K562 (cell line): ENCODE results near the gene MALAT1. TPM values are rescaled to one million over a fixed set of nuclear protein-coding genes. Genes with fewer than 3 reads are reported as not detected.

Experiments used
- ATF1 ChIP-seq, 2 experiments: fragments of 450-650 bp in 1 of 2; IDR thresholded peaks; 2 replicates each; pipeline ENCODE4 v1.6.1; 2016; ENCODE audit warnings: missing compliant biosample characterization in 1 of 2, missing genetic modification characterization in 1 of 2
- BRF1 ChIP-seq: IDR thresholded peaks from 3 replicates; pipeline ENCODE4 v1.6.1; 2011; ENCODE audit warnings: borderline replicate concordance, mild to moderate bottlenecking; ENCODE audit not compliant: insufficient read length; ENCODE audit errors: extremely low read depth
- CBFA2T2 ChIP-seq: fragments of 450-650 bp; conservative IDR thresholded peaks from 2 replicates; pipeline ENCODE4 v1.6.1; 2017; ENCODE audit warnings: mild to moderate bottlenecking
- CBX2 ChIP-seq: fragments of 200-600 bp; sonication (generic); IDR thresholded peaks from one replicate; pipeline ENCODE4 v1.6.1; 2012; ENCODE audit warnings: mild to moderate bottlenecking, low read length, inconsistent platforms; ENCODE audit not compliant: insufficient read depth, poor library complexity, severe bottlenecking
- ESRRB ChIP-seq: fragments of 250-450 bp; sonication (Bioruptor Pico); IDR thresholded peaks from 2 replicates; pipeline ENCODE4 v1.5.0; 2020; ENCODE audit warnings: mild to moderate bottlenecking, moderate library complexity, borderline replicate concordance
- HDGF ChIP-seq: fragments of 450-650 bp; IDR thresholded peaks from 2 replicates; pipeline ENCODE4 v1.6.1; 2016
- HLTF ChIP-seq: fragments of 450-650 bp; IDR thresholded peaks from 2 replicates; pipeline ENCODE4 v1.6.1; 2016
- KAT8 ChIP-seq: fragments of 450-650 bp; IDR thresholded peaks from 2 replicates; pipeline ENCODE4 v1.6.1; 2016; ENCODE audit warnings: low read depth, mild to moderate bottlenecking
- L3MBTL2 ChIP-seq: fragments of 450-650 bp; IDR thresholded peaks from 2 replicates; pipeline ENCODE4 v1.6.1; 2016; ENCODE audit warnings: mild to moderate bottlenecking, moderate library complexity
- MED1 ChIP-seq: sonication (generic); formaldehyde crosslinking; IDR thresholded peaks from 2 replicates; pipeline ENCODE4 v1.8.1; 2023; ENCODE audit warnings: missing genetic modification reagents, borderline replicate concordance
- NCOA4 ChIP-seq: fragments of 450-650 bp; IDR thresholded peaks from 2 replicates; pipeline ENCODE4 v1.6.1; 2018; ENCODE audit warnings: mild to moderate bottlenecking; ENCODE audit not compliant: partially characterized antibody
- POLR2G ChIP-seq: fragments of 200-400 bp; formaldehyde crosslinking; IDR thresholded peaks from 2 replicates; pipeline ENCODE4 v1.6.1; 2017; ENCODE audit warnings: low read depth, mild to moderate bottlenecking, antibody characterized with exemption, low read length, moderate library complexity
- SIN3A ChIP-seq, 2 experiments: fragments of 150-350 bp in 1 of 2; IDR thresholded peaks; 2 replicates each; pipeline ENCODE4 v1.6.1; 2011 to 2016; ENCODE audit warnings: borderline replicate concordance in 2 of 2, low read depth in 2 of 2, low read length in 2 of 2, mild to moderate bottlenecking in 2 of 2, moderate library complexity in 2 of 2; ENCODE audit not compliant: control insufficient read depth in 1 of 2
- SMARCA4 ChIP-seq: fragments of 450-650 bp; IDR thresholded peaks from 2 replicates; pipeline ENCODE4 v1.6.1; 2016
- SMARCC2 ChIP-seq: fragments of 450-650 bp; IDR thresholded peaks from 2 replicates; pipeline ENCODE4 v1.6.1; 2017; ENCODE audit warnings: antibody characterized with exemption, moderate library complexity, mild to moderate bottlenecking, low read depth
- TFAP4 ChIP-seq: sonication (generic); formaldehyde crosslinking; IDR thresholded peaks from 2 replicates; pipeline ENCODE4 v1.8.0; 2022; ENCODE audit warnings: missing genetic modification reagents, mild to moderate bottlenecking, moderate library complexity, borderline replicate concordance
- ZBTB1 ChIP-seq: sonication (generic); formaldehyde crosslinking; IDR thresholded peaks from 2 replicates; pipeline ENCODE4 v1.8.1; 2023; ENCODE audit warnings: missing genetic modification reagents, low read depth, mild to moderate bottlenecking, borderline replicate concordance
- ZBTB7A ChIP-seq: IDR thresholded peaks from 2 replicates; pipeline ENCODE4 v1.6.1; 2011; ENCODE audit warnings: low read depth, mild to moderate bottlenecking, low read length, moderate library complexity, borderline replicate concordance; ENCODE audit not compliant: control insufficient read depth
- ZNF316 ChIP-seq: fragments of 450-650 bp; IDR thresholded peaks from 2 replicates; pipeline ENCODE4 v1.6.1; 2016
- ZNF583 ChIP-seq: fragments of 250-450 bp; sonication (Bioruptor Pico); IDR thresholded peaks from 2 replicates; pipeline ENCODE4 v1.4.0; 2020
- polyA plus RNA-seq, 8 experiments: library from polyadenylated mRNA; depleted of rRNA in 4 of 8; stranded (reverse) in 5 of 8; unstranded in 3 of 8; fragments of >200 nt; fragmentation: Nextera tagmentation in 2 of 8; fragmentation: Illumina TruSeq in 1 of 8; extraction: Ambion mirVana in 2 of 8; extraction: Trizol in 1 of 8; gene quantifications; 2 replicates each; pipeline versions ENCODE4 v1.2.1 to v1.2.3, GENCODE V29; 2011 to 2014; ENCODE audit warnings: inconsistent platforms in 1 of 8, missing spikeins in 1 of 8
- total RNA-seq, 7 experiments: library from RNA; depleted of rRNA in 6 of 7; stranded (reverse); fragments of >200 nt in 6 of 7; fragmentation: Illumina TruSeq in 2 of 7; extraction: Trizol in 2 of 7; gene quantifications; 2 replicates each; pipeline versions ENCODE4 v1.2.1 to v1.2.3, GENCODE V29; 2011 to 2021; ENCODE audit warnings: low replicate concordance in 1 of 7
- TF ChIP-seq, protein P1 (sequence below): fragments of 450-650 bp; IDR thresholded peaks from 2 replicates; pipeline ENCODE4 v1.6.1; 2016; ENCODE audit warnings: mild to moderate bottlenecking
- TF ChIP-seq, protein P2 (sequence below): fragments of 250-450 bp; sonication (Bioruptor Pico); IDR thresholded peaks from 2 replicates; pipeline ENCODE4 v1.5.1; 2021; ENCODE audit warnings: mild to moderate bottlenecking
- TF ChIP-seq, protein P3 (sequence below): fragments of 250-450 bp; sonication (Bioruptor Pico); IDR thresholded peaks from 2 replicates; pipeline ENCODE4 v1.6.1; 2021; ENCODE audit warnings: mild to moderate bottlenecking

Gene MALAT1
- total and polyA plus RNA-seq, 9 of the 15 experiments (the other 6 are each of a cell fraction or from before 2014, with no cell fraction given), result 363 to 8,715 (median 2,351) TPM

DNA sequence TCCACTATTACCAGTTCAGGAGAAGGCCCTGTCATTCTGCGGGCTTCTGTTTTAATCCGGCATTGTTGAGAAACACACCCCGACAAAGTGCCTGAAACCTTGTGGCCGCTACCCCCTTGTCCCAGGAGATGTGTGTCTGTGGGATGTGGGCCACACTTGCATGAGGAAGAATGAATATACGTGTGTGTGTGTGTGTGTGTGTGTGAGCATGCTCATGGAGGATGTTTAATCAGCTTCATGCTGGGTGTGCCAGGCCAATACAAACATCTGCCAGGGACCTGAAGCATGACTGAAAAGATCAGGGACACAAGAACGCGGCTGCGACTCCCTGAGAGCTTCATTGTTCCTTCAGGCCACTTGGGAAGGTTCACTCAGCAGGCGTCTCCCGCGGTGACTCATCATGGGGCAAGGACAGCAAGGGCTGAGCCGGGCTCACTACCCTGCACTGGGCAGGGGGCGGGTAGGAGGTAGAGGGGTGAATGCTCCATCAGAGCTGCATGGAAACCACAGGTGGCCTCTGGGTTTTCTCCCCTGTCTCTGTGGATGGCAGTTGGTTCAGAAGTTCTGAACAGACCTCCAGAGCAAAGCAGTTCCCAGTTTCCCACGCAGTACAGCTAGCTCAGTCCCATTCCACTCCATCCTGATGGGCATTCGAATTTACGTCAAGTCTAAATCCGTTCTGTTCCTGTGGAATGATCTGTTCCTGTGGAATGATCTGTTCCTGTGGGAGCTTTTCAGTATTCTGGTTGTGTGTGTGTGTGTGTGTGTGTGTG is 7.0 kb upstream of the MALAT1 start (continued):
- TF ChIP-seq, protein P1, sequence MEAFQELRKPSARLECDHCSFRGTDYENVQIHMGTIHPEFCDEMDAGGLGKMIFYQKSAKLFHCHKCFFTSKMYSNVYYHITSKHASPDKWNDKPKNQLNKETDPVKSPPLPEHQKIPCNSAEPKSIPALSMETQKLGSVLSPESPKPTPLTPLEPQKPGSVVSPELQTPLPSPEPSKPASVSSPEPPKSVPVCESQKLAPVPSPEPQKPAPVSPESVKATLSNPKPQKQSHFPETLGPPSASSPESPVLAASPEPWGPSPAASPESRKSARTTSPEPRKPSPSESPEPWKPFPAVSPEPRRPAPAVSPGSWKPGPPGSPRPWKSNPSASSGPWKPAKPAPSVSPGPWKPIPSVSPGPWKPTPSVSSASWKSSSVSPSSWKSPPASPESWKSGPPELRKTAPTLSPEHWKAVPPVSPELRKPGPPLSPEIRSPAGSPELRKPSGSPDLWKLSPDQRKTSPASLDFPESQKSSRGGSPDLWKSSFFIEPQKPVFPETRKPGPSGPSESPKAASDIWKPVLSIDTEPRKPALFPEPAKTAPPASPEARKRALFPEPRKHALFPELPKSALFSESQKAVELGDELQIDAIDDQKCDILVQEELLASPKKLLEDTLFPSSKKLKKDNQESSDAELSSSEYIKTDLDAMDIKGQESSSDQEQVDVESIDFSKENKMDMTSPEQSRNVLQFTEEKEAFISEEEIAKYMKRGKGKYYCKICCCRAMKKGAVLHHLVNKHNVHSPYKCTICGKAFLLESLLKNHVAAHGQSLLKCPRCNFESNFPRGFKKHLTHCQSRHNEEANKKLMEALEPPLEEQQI, result no peak
- 0 out of 2 replicates have a peak, but pooled peaks have one; percentile 15 for TF ChIP-seq POLR2G
- TF ChIP-seq SIN3A (IDR thresholded peaks at IDR 0.05; ENCODE audit: borderline replicate concordance in 2 of 2, control insufficient read depth in 1 of 2, low read depth in 2 of 2, low read length in 2 of 2), result no peak
- no peak for TF ChIP-seq NCOA4
- TF ChIP-seq TFAP4, result peak; percentile 24; the same call in 1 of the 2 replicates
- TF ChIP-seq CBX2, result no peak
- TF ChIP-seq SMARCC2, result peak; percentile 70; the same call in 1 of the 2 replicates
- no peak for TF ChIP-seq KAT8
- TF ChIP-seq, protein P2, sequence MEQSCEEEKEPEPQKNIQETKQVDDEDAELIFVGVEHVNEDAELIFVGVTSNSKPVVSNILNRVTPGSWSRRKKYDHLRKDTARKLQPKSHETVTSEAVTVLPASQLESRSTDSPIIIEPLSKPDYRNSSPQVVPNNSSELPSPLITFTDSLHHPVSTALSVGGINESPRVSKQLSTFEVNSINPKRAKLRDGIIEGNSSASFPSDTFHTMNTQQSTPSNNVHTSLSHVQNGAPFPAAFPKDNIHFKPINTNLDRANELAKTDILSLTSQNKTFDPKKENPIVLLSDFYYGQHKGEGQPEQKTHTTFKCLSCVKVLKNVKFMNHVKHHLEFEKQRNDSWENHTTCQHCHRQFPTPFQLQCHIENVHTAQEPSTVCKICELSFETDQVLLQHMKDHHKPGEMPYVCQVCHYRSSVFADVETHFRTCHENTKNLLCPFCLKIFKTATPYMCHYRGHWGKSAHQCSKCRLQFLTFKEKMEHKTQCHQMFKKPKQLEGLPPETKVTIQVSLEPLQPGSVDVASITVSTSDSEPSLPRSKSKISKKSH (CRISPR knock-in tag), result no peak
- TF ChIP-seq ZNF316, result peak; percentile 18; the same call in 1 of the 2 replicates
- no peak for TF ChIP-seq MED1 (CRISPR knock-in tag)
- TF ChIP-seq BRF1, result no peak
- TF ChIP-seq ZNF583 (CRISPR knock-in tag), result 0 out of 2 replicates have a peak, but pooled peaks have one; percentile 35
- peak; percentile 26; the same call in 1 of the 2 replicates for TF ChIP-seq ZBTB7A
- TF ChIP-seq, protein P3, sequence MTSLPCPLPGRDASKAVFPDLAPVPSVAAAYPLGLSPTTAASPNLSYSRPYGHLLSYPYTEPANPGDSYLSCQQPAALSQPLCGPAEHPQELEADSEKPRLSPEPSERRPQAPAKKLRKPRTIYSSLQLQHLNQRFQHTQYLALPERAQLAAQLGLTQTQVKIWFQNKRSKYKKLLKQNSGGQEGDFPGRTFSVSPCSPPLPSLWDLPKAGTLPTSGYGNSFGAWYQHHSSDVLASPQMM (CRISPR knock-in tag), result no peak
- no peak for TF ChIP-seq ESRRB (CRISPR knock-in tag)
- TF ChIP-seq HLTF, result 0 out of 2 replicates have a peak, but pooled peaks have one; percentile 32
- TF ChIP-seq HDGF, result peak; percentile 80; the same call in 1 of the 2 replicates
- TF ChIP-seq CBFA2T2, result no peak
- TF ChIP-seq SMARCA4, result peak; percentile 81
- TF ChIP-seq ATF1 (CRISPR knock-in tag; IDR thresholded peaks at IDR 0.05), result no peak
- 0 out of 2 replicates have a peak, but pooled peaks have one; percentile 10 for TF ChIP-seq ATF1 (tag; IDR thresholded peaks at IDR 0.05)
- no peak for TF ChIP-seq ZBTB1 (CRISPR knock-in tag)
- TF ChIP-seq L3MBTL2, result no peak
